Measurements from ENCODE around the gene LYPD3.

GRCh38 chr19:43467730-43468129 is 2.3 kb upstream of the LYPD3 start:
- TF ChIP-seq CTCF (IDR thresholded peaks at IDR 0.05 in 4 of 5, conservative IDR thresholded peaks at IDR 0.05 in 1 of 5) (no peak), POLR2A (IDR thresholded peaks at IDR 0.05) (no peak)
